HG03558 (cell line): Measurements from ENCODE around the gene EPHB2.
"Not testable (repeated sequence)": the region's sequence is repeated elsewhere in the genome, so short reads cannot be mapped to it uniquely, and the experiment has no call there.

Experiments
- ATAC-seq: cut with Tn5 transposase; IDR thresholded peaks from one replicate; pipeline ENCODE4 v1.9.1; 2021; ENCODE audit warnings: moderate number of reproducible peaks; ENCODE audit not compliant: unreplicated experiment; ENCODE audit errors: extremely low read depth

The EPHB2 gene

GRCh38 chr1:22830041-22830566 lies 119.5 kb downstream of the EPHB2 start:
- no peak for ATAC-seq

- no peak for ATAC-seq
Measured at GRCh38 chr1:22830757-22831340, 120.2 kb downstream of the EPHB2 start.

GRCh38 chr1:22831729-22832413 lies 121.2 kb downstream of the EPHB2 start:
- no peak for ATAC-seq

GRCh38 chr1:22832414-22832786 lies 121.8 kb downstream of the EPHB2 start:
- no peak for ATAC-seq

DNA sequence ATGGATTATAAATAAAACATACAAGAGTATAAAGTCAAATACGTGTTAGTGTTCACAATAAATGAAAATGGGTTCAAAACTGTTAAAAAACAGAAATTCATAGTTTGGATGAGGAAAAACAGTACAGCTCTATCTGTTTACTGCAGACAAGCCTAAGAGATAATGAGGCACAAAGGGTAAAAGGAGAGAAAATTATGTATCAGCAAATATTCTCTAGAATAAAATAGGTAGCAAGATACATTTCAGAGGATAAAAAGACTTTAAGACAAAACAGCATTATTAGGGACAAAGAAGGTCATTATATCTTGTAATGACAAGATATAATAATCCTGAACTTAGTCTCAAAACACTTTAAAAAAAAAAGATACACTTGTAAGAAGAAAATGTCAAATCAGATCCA lies 123.1 kb downstream of the EPHB2 start:
- no peak for ATAC-seq

DNA sequence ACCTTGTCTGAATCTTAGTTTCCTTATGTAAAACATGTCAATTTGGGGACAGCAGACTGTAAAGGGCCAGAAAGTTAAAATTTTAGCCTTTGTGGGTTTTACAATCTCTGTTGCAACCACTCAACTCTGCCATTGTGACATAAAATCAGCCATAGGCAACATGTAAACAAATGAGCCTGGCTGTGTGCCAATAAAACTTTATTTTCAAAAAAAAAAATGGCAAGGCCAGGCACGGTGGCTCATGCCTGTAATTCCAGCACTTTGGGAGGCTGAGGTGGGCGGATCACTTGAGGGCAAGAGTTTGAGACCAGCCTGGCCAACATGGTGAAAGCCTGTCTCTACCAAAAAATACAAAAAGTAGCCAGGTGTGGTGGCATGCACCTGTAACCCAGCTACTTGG lies 123.8 kb downstream of the EPHB2 start:
- ATAC-seq, result not testable (repeated sequence)

- ATAC-seq, result no peak
Measured at GRCh38 chr1:22835636-22836319, 125.1 kb downstream of the EPHB2 start.

- no peak for ATAC-seq
Measured at GRCh38 chr1:22836850-22837249, 126.2 kb downstream of the EPHB2 start.

DNA sequence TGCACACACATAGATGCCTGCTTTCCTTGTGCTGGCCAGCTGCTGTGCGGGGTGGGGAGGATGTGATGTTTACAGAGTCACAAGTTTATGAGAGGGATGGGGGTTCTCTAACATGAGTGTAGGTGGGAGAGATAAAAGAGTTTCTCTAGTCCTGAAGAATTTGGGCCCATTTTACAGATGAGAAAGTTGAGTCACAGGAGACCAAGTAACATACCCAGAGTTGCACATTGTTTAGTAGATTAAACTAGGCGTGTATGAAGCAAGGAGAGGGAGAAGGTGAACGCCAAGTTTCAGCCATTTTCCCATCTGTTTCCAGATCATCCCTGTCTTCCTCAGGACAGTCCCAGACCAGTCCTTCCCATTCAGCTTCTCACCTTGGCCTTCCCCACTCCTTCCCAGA lies 126.7 kb downstream of the EPHB2 start:
- no peak for ATAC-seq

- no peak for ATAC-seq
Measured at GRCh38 chr1:22838965-22839364, 128.3 kb downstream of the EPHB2 start.

DNA sequence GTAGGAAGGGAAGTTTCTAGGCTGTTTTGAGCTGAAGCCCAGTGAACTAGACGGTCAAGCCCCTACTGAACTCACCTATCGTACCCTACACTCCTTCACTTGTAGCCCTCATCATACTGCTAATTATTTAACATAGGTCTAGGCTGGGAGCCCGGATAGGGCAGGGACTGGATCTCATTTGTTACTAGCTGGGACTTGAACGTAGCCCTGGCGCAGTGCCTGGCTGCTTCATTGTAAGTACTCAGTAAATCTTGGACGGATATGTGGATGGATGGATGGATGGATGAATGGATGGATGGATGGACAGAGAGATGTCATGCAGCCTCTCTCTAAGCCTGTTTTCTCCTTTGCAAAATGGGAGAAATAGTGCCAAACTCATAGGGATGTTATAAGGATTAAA lies 129.2 kb downstream of the EPHB2 start:
- no peak for ATAC-seq

GRCh38 chr1:22841142-22841541 lies 130.5 kb downstream of the EPHB2 start:
- ATAC-seq, result no peak

- ATAC-seq, result no peak
Measured at GRCh38 chr1:22841860-22842281, 131.2 kb downstream of the EPHB2 start.

DNA sequence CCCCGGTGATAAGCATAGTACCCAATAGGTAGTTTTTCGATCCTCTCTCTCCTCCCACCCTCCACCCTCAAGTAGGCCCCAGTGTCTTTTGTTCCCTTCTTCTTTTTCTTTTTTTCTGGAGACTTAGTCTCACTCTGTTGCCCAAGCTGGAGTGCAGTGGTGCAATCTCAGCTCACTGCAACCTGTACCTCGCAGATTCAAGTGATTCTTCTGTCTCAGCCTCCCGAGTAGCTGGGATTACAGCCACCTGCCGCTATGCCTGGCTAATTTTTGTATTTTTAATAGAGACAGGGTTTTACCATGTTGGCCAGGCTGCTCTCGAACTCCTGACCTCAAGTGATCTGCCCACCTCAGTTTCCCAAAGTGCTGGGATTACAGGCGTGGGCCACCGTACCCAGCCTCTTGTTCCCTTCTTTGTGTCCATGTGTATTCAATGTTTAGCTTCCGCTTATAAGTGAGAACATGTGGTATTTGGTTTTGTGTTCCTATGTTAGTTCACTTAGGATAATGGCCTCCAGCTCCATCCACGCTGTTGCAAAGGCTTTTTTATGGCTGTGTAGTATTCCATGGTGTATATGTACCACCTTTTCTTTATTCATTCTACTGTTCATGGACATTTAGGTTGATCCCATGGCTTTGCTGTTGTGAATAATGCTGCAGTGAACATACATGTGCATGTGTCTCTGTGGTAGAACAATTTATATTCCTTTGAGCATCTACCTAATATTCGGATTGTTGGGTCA lies 133.0 kb downstream of the EPHB2 start:
- not testable (repeated sequence) for ATAC-seq

DNA sequence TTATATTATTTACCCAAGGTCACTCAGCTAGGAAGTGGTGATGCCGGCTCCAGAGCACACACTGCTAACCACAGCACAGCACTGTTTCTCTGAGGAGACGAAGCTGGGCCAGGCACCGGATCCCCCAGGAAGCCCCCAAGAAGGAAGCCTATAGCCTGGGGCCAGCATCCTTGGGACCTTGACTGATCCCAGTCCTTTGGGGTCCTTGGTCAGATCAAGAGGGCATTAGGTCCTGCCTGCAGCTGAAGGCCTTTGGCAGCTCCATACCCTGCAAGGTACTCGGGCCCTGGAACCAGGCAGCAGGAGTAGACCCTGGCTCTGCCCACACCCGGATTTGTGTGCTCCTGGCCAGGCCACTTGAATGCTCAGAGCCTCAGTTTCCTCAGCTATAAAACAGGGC lies 134.0 kb downstream of the EPHB2 start:
- no peak for ATAC-seq

DNA sequence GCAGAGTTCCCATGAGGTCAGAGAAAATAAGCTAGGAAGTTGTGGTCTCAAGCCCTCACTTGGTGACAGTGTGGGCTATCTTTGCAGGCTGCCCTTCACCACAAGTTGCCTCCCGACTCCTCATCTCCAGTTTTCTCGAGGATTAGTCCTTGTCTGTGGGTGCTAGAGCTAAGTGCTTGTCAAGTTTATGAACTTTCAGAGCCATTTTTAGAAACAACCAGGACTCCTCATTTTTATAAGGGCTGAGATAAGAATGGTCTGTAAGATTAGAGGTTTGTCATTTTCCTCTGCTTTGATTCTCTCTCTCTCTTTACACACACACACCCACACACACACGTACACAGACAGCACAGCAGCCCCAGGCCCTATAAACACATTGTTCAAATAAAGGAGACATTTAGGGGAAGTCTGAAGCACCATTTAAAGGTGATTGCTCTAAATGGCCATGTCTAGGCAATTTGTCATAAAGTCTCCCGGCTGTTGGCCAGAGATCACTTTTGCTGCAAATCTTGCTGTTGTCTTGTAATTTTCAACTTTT lies 134.8 kb downstream of the EPHB2 start:
- ATAC-seq, result no peak

- ATAC-seq, result no peak
Measured at GRCh38 chr1:22846458-22846857, 135.8 kb downstream of the EPHB2 start.

DNA sequence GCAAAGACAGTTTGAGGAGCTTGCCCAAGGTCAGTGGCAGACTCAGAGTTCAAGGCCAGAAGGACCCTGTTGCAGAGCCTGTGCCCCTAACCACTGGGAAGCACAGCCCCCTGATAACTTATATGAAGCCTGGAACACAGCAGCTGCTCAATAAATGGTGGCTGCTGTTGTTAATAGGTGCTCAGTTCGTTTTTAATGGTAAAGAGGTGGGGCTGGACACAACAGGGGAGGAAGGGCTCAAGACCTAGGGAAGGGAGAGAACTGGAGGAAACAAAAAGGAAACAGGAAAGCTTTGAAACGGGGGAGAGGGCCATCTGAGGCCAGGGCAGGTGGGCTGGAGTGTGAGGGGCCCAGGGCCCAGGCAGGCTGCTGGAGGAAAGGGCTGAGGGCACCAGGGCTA lies 136.6 kb downstream of the EPHB2 start:
- no peak for ATAC-seq

GRCh38 chr1:22847709-22848108 lies 137.1 kb downstream of the EPHB2 start:
- no peak for ATAC-seq

- ATAC-seq, result no peak
Measured at GRCh38 chr1:22848405-22848804, 137.8 kb downstream of the EPHB2 start.

DNA sequence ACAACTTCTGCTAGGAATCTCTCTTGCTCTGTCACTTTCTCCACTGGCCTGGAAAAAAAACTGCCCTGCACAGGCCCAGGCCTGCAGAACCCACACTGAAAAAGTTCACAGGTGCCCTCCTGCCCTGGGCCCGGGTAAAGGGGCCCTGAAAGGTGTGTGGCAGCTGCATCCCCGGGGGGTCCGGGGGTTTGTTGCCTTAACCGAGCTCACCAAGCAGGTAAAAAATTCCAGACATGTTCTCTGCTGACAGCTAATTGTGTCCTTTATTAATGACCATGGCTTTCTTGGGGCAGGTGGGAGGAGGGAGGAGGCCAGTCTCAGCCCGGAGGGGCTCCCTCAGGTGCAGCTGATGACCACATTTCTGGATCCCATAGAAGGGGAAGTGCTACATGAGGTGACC lies 139.1 kb downstream of the EPHB2 start:
- no peak for ATAC-seq
